ENCODE data around the gene SPATA4.

- TF ChIP-seq, protein P1, sequence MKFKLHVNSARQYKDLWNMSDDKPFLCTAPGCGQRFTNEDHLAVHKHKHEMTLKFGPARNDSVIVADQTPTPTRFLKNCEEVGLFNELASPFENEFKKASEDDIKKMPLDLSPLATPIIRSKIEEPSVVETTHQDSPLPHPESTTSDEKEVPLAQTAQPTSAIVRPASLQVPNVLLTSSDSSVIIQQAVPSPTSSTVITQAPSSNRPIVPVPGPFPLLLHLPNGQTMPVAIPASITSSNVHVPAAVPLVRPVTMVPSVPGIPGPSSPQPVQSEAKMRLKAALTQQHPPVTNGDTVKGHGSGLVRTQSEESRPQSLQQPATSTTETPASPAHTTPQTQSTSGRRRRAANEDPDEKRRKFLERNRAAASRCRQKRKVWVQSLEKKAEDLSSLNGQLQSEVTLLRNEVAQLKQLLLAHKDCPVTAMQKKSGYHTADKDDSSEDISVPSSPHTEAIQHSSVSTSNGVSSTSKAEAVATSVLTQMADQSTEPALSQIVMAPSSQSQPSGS (IDR thresholded peaks at IDR 0.05; ENCODE audit: low read length): no peak
- no peak for TF ChIP-seq ESRRA (IDR thresholded peaks at IDR 0.05; ENCODE audit: low read length)
- TF ChIP-seq SUZ12 (IDR thresholded peaks at IDR 0.05; ENCODE audit: unreplicated experiment): no peak
- TF ChIP-seq CTCF (IDR thresholded peaks at IDR 0.05 in 2 of 3, conservative IDR thresholded peaks at IDR 0.05 in 1 of 3; ENCODE audit: control insufficient read depth in 2 of 3, extremely low read depth in 1 of 3, insufficient read depth in 1 of 3, low read depth in 3 of 3, low read length in 3 of 3): no peak
- no peak for TF ChIP-seq REST (IDR thresholded peaks at IDR 0.05; ENCODE audit: low read depth, low read length)
- no peak for TF ChIP-seq FOS (IDR thresholded peaks at IDR 0.05; ENCODE audit: borderline replicate concordance, extremely low read depth, insufficient read length)
- no peak for TF ChIP-seq ZNF384 (IDR thresholded peaks at IDR 0.05; ENCODE audit: borderline replicate concordance, low read depth, low read length)
- no peak for TF ChIP-seq SPI1 (IDR thresholded peaks at IDR 0.05; ENCODE audit: borderline replicate concordance, insufficient read depth, low read depth, low read length)
- TF ChIP-seq MTA3 (IDR thresholded peaks at IDR 0.05; ENCODE audit: borderline replicate concordance, low read length): no peak
- TF ChIP-seq ZNF274 (IDR thresholded peaks at IDR 0.05; ENCODE audit: insufficient read depth, insufficient read length): no peak
- TF ChIP-seq, protein P2, sequence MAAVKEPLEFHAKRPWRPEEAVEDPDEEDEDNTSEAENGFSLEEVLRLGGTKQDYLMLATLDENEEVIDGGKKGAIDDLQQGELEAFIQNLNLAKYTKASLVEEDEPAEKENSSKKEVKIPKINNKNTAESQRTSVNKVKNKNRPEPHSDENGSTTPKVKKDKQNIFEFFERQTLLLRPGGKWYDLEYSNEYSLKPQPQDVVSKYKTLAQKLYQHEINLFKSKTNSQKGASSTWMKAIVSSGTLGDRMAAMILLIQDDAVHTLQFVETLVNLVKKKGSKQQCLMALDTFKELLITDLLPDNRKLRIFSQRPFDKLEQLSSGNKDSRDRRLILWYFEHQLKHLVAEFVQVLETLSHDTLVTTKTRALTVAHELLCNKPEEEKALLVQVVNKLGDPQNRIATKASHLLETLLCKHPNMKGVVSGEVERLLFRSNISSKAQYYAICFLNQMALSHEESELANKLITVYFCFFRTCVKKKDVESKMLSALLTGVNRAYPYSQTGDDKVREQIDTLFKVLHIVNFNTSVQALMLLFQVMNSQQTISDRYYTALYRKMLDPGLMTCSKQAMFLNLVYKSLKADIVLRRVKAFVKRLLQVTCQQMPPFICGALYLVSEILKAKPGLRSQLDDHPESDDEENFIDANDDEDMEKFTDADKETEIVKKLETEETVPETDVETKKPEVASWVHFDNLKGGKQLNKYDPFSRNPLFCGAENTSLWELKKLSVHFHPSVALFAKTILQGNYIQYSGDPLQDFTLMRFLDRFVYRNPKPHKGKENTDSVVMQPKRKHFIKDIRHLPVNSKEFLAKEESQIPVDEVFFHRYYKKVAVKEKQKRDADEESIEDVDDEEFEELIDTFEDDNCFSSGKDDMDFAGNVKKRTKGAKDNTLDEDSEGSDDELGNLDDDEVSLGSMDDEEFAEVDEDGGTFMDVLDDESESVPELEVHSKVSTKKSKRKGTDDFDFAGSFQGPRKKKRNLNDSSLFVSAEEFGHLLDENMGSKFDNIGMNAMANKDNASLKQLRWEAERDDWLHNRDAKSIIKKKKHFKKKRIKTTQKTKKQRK (IDR thresholded peaks at IDR 0.05; ENCODE audit: low read depth, low read length): no peak
- no peak for TF ChIP-seq BCL11A (IDR thresholded peaks at IDR 0.05; ENCODE audit: low read depth, low read length)
- TF ChIP-seq STAT3 (IDR thresholded peaks at IDR 0.05; ENCODE audit: low read depth, low read length): no peak
- TF ChIP-seq HDAC2 (IDR thresholded peaks at IDR 0.05): no peak
These were observed 31.4 kb upstream of the SPATA4 start for GRCh38 chr4:176226736-176227135.
